BLaER1 treated with 17β-estradiol and CSF1 and Interleukin-3, amounts not matched to agents 10 nM and 100 nM (cell line): ENCODE data around the gene ACTR3C.
A peak's percentile ranks its signal among the peaks of the same experiment; 100 is the strongest.

Source experiments
- H3K27ac ChIP-seq, 11 experiments: shearing (Covaris generic); formaldehyde crosslinking; 2 replicates each; pipeline ENCODE4 v1.8.1; 2022
- H3K27me3 ChIP-seq, 11 experiments: shearing (Covaris generic); formaldehyde crosslinking; 2 replicates each; pipeline ENCODE4 v1.8.1; 2022
- H3K36me3 ChIP-seq, 11 experiments: shearing (Covaris generic); formaldehyde crosslinking; 2 replicates each; pipeline ENCODE4 v1.8.1; 2022
- H3K4me1 ChIP-seq, 10 experiments: shearing (Covaris generic); formaldehyde crosslinking; 2 replicates each; pipeline ENCODE4 v1.8.1; 2022
- H3K4me2 ChIP-seq, 11 experiments: shearing (Covaris generic); formaldehyde crosslinking; 2 replicates each; pipeline ENCODE4 v1.8.1; 2022
- H3K4me3 ChIP-seq, 10 experiments: shearing (Covaris generic); formaldehyde crosslinking; 2 replicates each; pipeline ENCODE4 v1.8.1; 2022
- H3K9ac ChIP-seq, 11 experiments: shearing (Covaris generic); formaldehyde crosslinking; 2 replicates each; pipeline ENCODE4 v1.8.1; 2022
- H3K9me3 ChIP-seq, 11 experiments: shearing (Covaris generic); formaldehyde crosslinking; replicated peaks in 1 of 11; 2 replicates each; pipeline ENCODE4 v1.8.1; 2022
- H4K20me1 ChIP-seq, 11 experiments: shearing (Covaris generic); formaldehyde crosslinking; 2 replicates each; pipeline ENCODE4 v1.8.1; 2022
- Cebpa-rat ChIP-seq, 11 experiments: shearing (Covaris generic); IDR thresholded peaks; 2 replicates each; pipeline ENCODE4 v1.8.1; 2022

Gene ACTR3C

DNA sequence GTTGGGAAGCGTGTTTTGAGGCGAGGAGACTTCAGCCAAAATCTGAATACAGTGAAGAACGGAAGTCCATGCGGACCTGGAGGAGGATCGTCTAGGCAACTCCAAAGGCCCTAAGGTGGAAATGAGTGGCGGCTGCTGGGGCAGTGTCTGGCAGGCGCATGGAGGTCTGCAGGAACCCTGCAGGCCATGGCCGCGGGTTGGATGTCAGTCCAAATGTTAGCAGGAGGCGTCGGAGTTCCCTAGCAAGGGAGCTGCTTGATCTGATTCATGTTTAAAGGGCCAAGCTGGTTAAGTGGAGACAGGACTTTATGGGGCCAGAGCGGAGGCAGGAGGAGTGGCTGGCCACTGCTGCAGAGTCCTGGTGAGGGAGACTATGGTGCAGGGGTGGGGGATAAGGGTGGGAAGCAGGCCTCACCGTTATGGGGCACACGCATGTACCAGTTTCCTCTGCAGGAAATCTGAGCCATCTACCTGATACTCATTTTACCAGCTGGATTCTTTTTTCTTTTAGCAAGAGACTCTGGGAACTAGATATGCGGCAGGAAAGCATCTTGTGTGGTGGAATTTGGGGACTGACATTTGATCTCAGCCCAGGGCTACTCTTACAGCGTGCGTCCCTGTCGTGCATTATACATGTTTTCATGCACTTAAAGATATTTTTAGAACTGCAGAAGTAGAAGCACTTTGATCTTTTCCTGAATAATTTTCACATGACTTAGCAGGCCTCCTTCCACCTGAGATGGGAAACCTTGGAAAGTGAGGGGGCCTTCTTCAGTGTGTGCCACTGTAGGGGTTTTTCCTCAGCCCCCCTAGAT lies 38.7 kb upstream of the ACTR3C start:
- no peak for TF ChIP-seq Cebpa-rat (IDR thresholded peaks at IDR 0.05)
- H3K27ac ChIP-seq, result no peak overlapping the region
- peak overlapping the region in 7 of 11 experiments; percentile 35 to 82 (median 76); a peak in 11 of 22 replicates for H3K4me2 ChIP-seq
- H3K4me3 ChIP-seq, result no peak overlapping the region
- H3K36me3 ChIP-seq, result no peaks in the 10 kb centered on the region
- H3K9me3 ChIP-seq, result no peaks in the 10 kb centered on the region
- H3K4me1 ChIP-seq, result peaks cover 33 to 72% (median 59%) of the 10 kb centered on the region in 10 experiments
- no peaks in the 10 kb centered on the region for H4K20me1 ChIP-seq
- H3K9ac ChIP-seq, result no peak overlapping the region
- no peaks in the 10 kb centered on the region for H3K27me3 ChIP-seq

DNA sequence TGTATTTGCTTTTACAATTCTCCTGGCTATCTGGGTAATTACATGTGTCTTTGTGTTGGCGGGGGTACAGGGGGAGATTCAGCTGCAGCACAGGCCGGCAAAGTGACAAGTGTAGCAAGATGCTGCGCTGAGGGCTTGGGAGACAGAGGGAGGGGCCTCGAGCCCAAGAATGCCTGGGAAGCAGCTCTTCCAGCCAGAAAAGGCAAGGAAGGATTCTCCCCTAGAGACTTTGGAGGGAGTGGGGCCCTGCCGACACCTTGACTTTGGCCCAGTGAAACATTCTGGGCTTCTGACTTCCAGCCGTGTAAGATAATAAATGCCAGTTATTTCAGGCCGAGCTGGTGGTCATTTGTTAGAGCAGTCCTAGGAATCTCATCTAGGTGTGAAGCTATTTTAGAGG lies 38.1 kb upstream of the ACTR3C start:
- Histone ChIP-seq H3K27me3 (no peaks in the 10 kb centered on the region), H3K27ac (no peak overlapping the region), H3K9me3 (no peaks in the 10 kb centered on the region), H3K4me2 (no peak overlapping the region), H3K4me3 (no peak overlapping the region), H4K20me1 (no peaks in the 10 kb centered on the region), H3K9ac (no peak overlapping the region), H3K36me3 (no peaks in the 10 kb centered on the region), H3K4me1 (peaks cover 27 to 73% (median 59%) of the 10 kb centered on the region in 10 experiments)
- no peak for TF ChIP-seq Cebpa-rat (IDR thresholded peaks at IDR 0.05)

DNA sequence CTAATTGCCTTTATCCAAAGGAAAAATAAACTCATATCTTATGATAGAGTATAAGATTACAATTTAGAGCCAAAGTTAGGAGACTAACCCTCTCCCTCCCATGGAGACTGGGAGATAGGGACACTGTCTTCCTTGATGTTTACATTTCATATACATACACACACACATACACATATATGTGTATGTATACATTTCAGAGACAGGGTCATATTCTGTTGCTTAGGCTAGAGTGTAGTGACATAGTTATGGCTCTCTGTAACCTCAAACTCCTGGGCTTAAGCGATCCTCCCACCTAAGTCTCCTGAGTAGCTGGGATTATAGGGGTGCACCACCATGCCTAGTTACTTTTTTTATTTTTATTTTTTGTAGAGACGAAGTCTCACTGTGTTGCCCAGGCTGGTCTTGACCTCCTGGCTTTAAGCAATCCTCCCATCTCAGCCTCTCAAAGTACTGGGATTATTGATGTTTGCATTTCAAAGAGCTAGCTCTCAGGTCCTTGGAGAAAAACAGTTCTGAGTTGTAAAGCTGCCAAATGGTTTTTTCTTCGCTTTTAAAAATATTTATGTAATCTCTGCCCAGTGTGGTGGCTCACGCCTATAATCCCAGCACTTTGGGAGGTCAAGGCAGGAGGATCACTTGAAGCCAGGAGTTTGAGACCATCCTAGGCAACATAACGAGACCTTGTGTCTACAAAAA lies 37.2 kb upstream of the ACTR3C start:
- no peaks in the 10 kb centered on the region for H3K9me3 ChIP-seq
- no peak overlapping the region for H3K27ac ChIP-seq
- no peaks in the 10 kb centered on the region for H3K36me3 ChIP-seq
- H3K4me2 ChIP-seq, result no peak overlapping the region
- peaks cover 18 to 71% (median 54%) of the 10 kb centered on the region in 10 experiments for H3K4me1 ChIP-seq
- H4K20me1 ChIP-seq, result no peaks in the 10 kb centered on the region
- H3K4me3 ChIP-seq, result no peak overlapping the region
- H3K9ac ChIP-seq, result no peak overlapping the region
- no peaks in the 10 kb centered on the region for H3K27me3 ChIP-seq
- TF ChIP-seq Cebpa-rat (IDR thresholded peaks at IDR 0.05), result no peak

DNA sequence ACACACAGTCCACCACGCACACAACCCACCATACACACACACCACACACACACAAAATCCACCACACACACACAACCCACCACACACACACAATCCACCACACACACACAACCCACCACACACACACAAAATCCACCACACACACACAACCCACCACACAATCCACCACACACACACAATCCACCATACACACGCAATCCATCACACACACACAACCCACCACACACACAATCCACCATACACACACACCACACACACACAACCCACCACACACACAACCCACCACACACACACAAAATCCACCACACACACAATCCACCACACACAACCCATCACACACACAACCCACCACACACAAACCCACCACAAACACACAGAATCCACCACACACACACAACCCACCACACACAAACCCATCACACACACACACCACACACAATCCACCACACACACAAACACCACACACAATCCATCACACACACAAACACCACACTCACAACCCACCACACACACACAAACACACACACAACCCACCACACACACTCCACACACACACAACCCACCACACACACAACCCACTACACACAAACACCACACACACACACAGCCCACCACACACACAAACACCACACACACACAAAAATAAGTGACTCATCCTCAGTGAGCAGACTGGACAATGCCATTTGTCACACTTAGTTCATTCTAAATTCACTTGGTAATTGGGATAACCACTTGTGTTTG lies 36.4 kb upstream of the ACTR3C start:
- Histone ChIP-seq H3K4me3 (no peak overlapping the region), H3K9ac (no peak overlapping the region), H3K27ac (0 out of 22 replicates have a peak overlapping the region, but pooled peaks of 2 of the 11 experiments have one; percentile 2 to 14), H3K4me1 (peaks cover 13 to 70% (median 54%) of the 10 kb centered on the region in 10 experiments), H3K4me2 (no peak overlapping the region), H4K20me1 (no peaks in the 10 kb centered on the region), H3K9me3 (0 out of 22 replicates have a peak, but pooled peaks cover 0 to 2% (median 0%) of the 10 kb centered on the region in 11 experiments), H3K36me3 (no peaks in the 10 kb centered on the region), H3K27me3 (no peaks in the 10 kb centered on the region)
- no peak for TF ChIP-seq Cebpa-rat (IDR thresholded peaks at IDR 0.05)

DNA sequence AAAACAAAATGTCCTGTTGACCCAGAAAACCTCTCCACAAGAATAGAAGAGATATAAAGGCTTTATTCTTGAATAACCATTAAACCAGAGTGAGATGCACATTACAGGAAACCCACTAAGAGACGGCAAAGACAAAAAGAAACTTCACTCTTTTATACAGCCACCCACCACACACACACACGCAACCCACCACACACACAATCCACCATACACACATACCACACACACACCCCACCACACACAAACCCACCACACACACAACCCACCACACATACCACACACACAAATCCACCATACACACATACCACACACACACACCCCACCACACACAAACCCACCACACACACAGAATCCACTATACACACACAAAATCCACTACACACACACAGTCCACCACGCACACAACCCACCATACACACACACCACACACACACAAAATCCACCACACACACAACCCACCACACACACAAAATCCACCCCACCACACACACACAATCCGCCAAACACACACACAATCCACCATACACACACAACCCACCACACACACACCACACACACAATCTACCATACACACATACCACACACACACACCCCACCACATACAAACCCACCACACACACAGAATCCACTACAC lies 35.8 kb upstream of the ACTR3C start:
- H3K4me2 ChIP-seq, result peak overlapping the region in 1 of 11 experiments; percentile 53; a peak in 2 of 22 replicates
- no peaks in the 10 kb centered on the region for H3K27me3 ChIP-seq
- peaks cover 9 to 65% (median 48%) of the 10 kb centered on the region in 10 experiments for H3K4me1 ChIP-seq
- no peak for TF ChIP-seq Cebpa-rat (IDR thresholded peaks at IDR 0.05)
- 0 out of 22 replicates have a peak overlapping the region, but pooled peaks of 2 of the 11 experiments have one; percentile 2 to 14 for H3K27ac ChIP-seq
- no peak overlapping the region for H3K4me3 ChIP-seq
- H3K36me3 ChIP-seq, result no peaks in the 10 kb centered on the region
- 0 out of 22 replicates have a peak, but pooled peaks cover 0 to 3% (median 0%) of the 10 kb centered on the region in 11 experiments for H3K9me3 ChIP-seq
- H4K20me1 ChIP-seq, result no peaks in the 10 kb centered on the region
- H3K9ac ChIP-seq, result no peak overlapping the region

DNA sequence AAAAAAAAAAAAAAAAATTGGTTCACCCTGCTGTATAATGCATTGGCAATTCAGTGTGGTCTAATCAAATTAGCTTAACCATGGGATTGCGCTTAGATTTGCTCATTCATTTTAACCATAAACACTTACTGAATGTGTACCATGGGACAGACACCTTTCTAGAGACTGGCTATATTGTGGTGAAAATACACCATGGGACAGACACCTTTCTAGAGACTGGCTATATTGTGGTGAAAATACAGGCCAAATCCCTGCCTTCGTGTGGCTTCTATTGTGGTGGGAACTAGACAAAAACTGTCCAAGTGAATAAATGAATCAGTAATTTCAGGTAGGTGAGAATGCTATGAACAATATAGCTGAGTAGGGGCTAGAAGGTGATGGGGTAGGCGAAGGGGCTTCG lies 35.1 kb upstream of the ACTR3C start:
- Histone ChIP-seq H3K36me3 (no peaks in the 10 kb centered on the region), H3K27ac (no peak overlapping the region; a peak in 1 of 22 replicates), H3K9me3 (0 out of 22 replicates have a peak, but pooled peaks cover 0 to 3% (median 0%) of the 10 kb centered on the region in 11 experiments), H3K4me2 (peak overlapping the region in 6 of 11 experiments; percentile 53 to 70 (median 64); a peak in 10 of 22 replicates), H3K9ac (no peak overlapping the region), H3K27me3 (no peaks in the 10 kb centered on the region), H3K4me1 (peaks cover 2 to 58% (median 41%) of the 10 kb centered on the region in 10 experiments), H4K20me1 (no peaks in the 10 kb centered on the region), H3K4me3 (no peak overlapping the region)
- no peak for TF ChIP-seq Cebpa-rat (IDR thresholded peaks at IDR 0.05)

DNA sequence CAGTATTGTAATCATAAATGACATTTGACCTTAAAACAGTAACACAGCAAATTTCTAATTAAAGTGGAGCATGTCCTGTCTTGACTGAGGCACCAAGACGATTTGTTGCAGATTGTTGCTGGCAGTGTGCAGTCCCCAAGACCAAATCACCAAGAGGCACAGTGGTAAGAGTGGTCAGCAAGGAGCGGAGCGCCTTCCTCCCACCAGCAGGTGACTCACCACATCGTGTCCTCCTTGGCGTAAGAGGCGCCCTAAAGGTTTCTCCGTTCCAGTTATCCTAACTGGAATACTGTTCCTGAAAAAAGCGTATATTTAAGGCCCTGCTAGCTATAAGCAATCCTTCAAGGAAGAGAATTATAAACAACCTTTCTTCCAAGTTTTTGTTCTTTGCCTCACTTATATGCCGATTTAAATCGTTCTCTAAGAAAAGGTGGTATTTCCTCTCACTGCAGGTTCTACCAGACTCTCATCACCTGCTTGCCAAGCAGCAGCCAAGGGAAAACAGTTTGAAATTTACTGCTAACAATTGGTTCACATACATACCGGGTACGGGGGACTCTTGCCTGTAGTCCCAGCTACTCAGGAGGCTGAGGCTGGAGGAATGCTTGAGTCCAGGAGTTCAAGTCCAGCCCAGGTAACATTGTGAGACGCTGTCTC lies 34.6 kb upstream of the ACTR3C start:
- H3K36me3 ChIP-seq, result no peaks in the 10 kb centered on the region
- no peaks in the 10 kb centered on the region for H3K27me3 ChIP-seq
- no peak for TF ChIP-seq Cebpa-rat (IDR thresholded peaks at IDR 0.05)
- H3K4me3 ChIP-seq, result no peak overlapping the region
- H3K9me3 ChIP-seq, result 0 out of 22 replicates have a peak, but pooled peaks cover 0 to 3% (median 0%) of the 10 kb centered on the region in 11 experiments
- H3K4me1 ChIP-seq, result peaks cover 0 to 53% (median 36%) of the 10 kb centered on the region in 10 experiments; a peak in 18 of 20 replicates
- peak overlapping the region in 2 of 11 experiments; percentile 24 to 38; a peak in 2 of 22 replicates for H3K9ac ChIP-seq
- peak overlapping the region in 4 of 11 experiments; percentile 34 to 57 (median 48); a peak in 8 of 22 replicates for H3K27ac ChIP-seq
- peak overlapping the region; percentile 22 to 70 (median 60); a peak in 21 of 22 replicates for H3K4me2 ChIP-seq
- H4K20me1 ChIP-seq, result no peaks in the 10 kb centered on the region

DNA sequence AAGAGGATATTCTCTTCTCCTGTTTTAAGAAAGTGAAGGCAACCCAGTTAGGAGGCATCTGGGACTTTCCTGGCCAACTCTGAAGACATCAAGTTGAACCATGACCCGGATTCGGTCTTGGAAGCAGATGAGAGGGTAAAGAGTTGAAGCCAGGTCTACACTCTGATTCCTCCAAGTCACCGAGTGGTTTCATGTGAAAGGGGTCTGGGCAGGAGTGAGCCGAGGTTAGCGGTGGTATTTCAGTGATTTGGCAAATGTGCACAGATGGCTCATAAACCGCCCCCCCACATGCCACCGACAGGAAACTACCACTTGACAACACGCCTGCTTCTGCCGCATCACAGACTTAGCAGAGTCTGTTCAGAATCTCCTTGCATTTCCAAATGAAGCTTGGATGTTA lies 33.9 kb upstream of the ACTR3C start:
- Histone ChIP-seq H3K4me1 (peaks cover 0 to 47% (median 29%) of the 10 kb centered on the region in 10 experiments; a peak in 18 of 20 replicates), H4K20me1 (no peaks in the 10 kb centered on the region), H3K27me3 (no peaks in the 10 kb centered on the region), H3K9ac (peak overlapping the region in 2 of 11 experiments; percentile 24 to 38; a peak in 3 of 22 replicates), H3K4me2 (peak overlapping the region; percentile 22 to 70 (median 60); a peak in 21 of 22 replicates), H3K36me3 (no peaks in the 10 kb centered on the region), H3K27ac (peak overlapping the region in 4 of 11 experiments; percentile 46 to 57 (median 50); a peak in 7 of 22 replicates), H3K9me3 (0 out of 22 replicates have a peak, but pooled peaks cover 0 to 3% (median 0%) of the 10 kb centered on the region in 11 experiments), H3K4me3 (no peak overlapping the region)
- no peak for TF ChIP-seq Cebpa-rat (IDR thresholded peaks at IDR 0.05)
